Sigmoid colon (tissue), 7 donors: ENCODE measurements around the gene RASEF. TPM values are rescaled to one million over a fixed set of nuclear protein-coding genes. Genes with fewer than 3 reads are reported as not detected.
A peak's percentile ranks its signal among the peaks of the same experiment; 100 is the strongest.

Experiments
- DNase-seq: peaks from one replicate; pipeline ENCODE4 v3.0.0-alpha.2; 2019
- H3K27ac ChIP-seq, 4 donors: fragments of 200-600 bp; sonication (generic); one replicate each; pipeline ENCODE4 v1.5.1; 2016 to 2019; ENCODE audit warnings: mild to moderate bottlenecking in 1 of 4
- H3K27me3 ChIP-seq, 3 donors: fragments of 200-600 bp; sonication (generic); one replicate each; pipeline ENCODE4 v1.5.1; 2019; ENCODE audit warnings: mild to moderate bottlenecking in 1 of 3
- H3K36me3 ChIP-seq, 4 donors: fragments of 200-600 bp; sonication (generic); one replicate each; pipeline ENCODE4 v1.5.1; 2016 to 2019
- H3K4me1 ChIP-seq, 4 donors: fragments of 200-600 bp; sonication (generic); one replicate each; pipeline ENCODE4 v1.5.1; 2017 to 2019
- H3K4me3 ChIP-seq, 4 donors: fragments of 200-600 bp; sonication (generic); one replicate each; pipeline ENCODE4 v1.5.1; 2017 to 2019; ENCODE audit warnings: mild to moderate bottlenecking in 2 of 4, moderate library complexity in 1 of 4
- H3K9me3 ChIP-seq, 4 donors: fragments of 200-600 bp in 3 of 4; sonication (generic) in 3 of 4; one replicate each; pipeline versions ENCODE4 v1.5.1 to v1.6.1; 2013 to 2019
- EP300 ChIP-seq, 4 donors: sonication (generic); formaldehyde crosslinking; IDR thresholded peaks; one replicate each; pipeline ENCODE4 v1.6.1; 2017; ENCODE audit warnings: antibody characterized with exemption in 4 of 4
- POLR2A ChIP-seq, 2 donors: fragments of 450-650 bp; IDR thresholded peaks; one replicate each; pipeline ENCODE4 v1.6.1; 2016; ENCODE audit warnings: antibody characterized with exemption in 2 of 2, mild to moderate bottlenecking in 2 of 2, moderate library complexity in 2 of 2
- POLR2AphosphoS5 ChIP-seq, 4 donors: sonication (generic); formaldehyde crosslinking; IDR thresholded peaks; one replicate each; pipeline ENCODE4 v1.6.1; 2017; ENCODE audit warnings: antibody characterized with exemption in 4 of 4
- WGBS, 2 donors: extraction: QIAGEN DNeasy Blood & Tissue Kit; methylation state at CpG; one replicate each; pipeline ENCODE4 v1.1.7; 2013; 5-methylcytosine and 5-hydroxymethylcytosine counted together
- intact Hi-C: fragments of 100-400 bp; cut with DNase I; formaldehyde crosslinking; loops from one replicate; pipeline ENCODE4 v1.15.1; 2023
- polyA plus RNA-seq, 3 donors: library from polyadenylated mRNA; stranded (reverse); fragments of 200-250 nt; gene quantifications; one replicate each; pipeline ENCODE4 v1.2.3, GENCODE V29; 2013
- total RNA-seq, 4 donors: library from RNA; depleted of rRNA; stranded (reverse); fragments of >200 nt; gene quantifications; one replicate each; pipeline ENCODE4 v1.1.0, GENCODE V29; 2016
- TF ChIP-seq, protein P1 (sequence below), 4 experiments: fragments of 450-650 bp in 3 of 4; fragments of 200-600 bp in 1 of 4; IDR thresholded peaks; one replicate each; pipeline ENCODE4 v1.5.1; 2016 to 2019; ENCODE audit warnings: antibody characterized with exemption in 4 of 4, mild to moderate bottlenecking in 3 of 4, moderate library complexity in 2 of 4
- donor health status: healthy with polysubstance abuse.
- donor health status: Bipolar disorder and iron deficiency.
- donor health status: healthy.

RASEF gene
- total and polyA plus RNA-seq, 7 donors, result 0.16 to 24.0 (median 1.1) TPM

DNA sequence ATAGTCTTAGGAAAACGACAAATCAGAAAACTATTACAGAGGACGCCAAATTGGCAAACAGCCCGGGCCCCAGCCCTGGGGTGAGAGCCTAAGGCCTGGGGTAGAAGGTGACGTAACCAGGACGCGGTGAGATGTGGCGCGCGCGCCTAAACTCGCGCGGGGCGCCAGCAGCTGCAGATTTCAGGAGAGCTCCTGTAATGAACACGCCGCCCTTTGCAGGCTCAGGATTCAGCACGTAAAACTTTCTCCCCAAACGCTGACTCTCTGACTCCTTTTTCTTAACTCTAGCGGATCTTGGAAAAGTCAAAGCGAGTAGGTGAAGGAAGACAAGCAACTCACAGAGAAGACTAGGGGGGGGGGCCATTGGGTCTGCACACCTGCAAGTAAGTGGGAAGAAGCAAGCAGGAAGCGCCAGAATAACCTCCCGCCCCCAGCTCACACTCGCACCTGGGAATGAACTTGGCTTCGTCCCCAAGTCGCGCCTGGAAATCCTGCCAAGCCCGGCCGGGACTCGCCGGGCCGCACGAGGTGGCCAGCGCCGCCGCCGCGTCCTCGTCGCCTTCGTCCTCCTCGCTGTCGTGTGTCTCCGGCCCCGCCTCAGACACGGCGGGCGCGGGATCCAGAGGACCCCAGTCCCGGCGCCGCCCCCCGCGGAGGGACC lies 822 bp downstream of the RASEF start:
- peak overlapping the region in 3 of 4 donors; percentile 32 to 36 (median 34) for H3K4me3 ChIP-seq
- peaks cover 0 to 4% (median 0%) of the 10 kb centered on the region in 4 donors for H3K9me3 ChIP-seq
- peaks cover 13 to 41% (median 26%) of the 10 kb centered on the region in 3 donors for H3K27me3 ChIP-seq
- WGBS, 2 donors, result 2 to 4% methylated on average over 53 of the region's 53 CpGs
- peaks cover 0 to 15% (median 14%) of the 10 kb centered on the region in 4 donors for H3K4me1 ChIP-seq
- intact Hi-C loops, result no loop called here
- peak overlapping the region in 1 of 4 donors; percentile 44 for H3K27ac ChIP-seq
- DNase-seq, result no peak
- TF ChIP-seq, protein P1, sequence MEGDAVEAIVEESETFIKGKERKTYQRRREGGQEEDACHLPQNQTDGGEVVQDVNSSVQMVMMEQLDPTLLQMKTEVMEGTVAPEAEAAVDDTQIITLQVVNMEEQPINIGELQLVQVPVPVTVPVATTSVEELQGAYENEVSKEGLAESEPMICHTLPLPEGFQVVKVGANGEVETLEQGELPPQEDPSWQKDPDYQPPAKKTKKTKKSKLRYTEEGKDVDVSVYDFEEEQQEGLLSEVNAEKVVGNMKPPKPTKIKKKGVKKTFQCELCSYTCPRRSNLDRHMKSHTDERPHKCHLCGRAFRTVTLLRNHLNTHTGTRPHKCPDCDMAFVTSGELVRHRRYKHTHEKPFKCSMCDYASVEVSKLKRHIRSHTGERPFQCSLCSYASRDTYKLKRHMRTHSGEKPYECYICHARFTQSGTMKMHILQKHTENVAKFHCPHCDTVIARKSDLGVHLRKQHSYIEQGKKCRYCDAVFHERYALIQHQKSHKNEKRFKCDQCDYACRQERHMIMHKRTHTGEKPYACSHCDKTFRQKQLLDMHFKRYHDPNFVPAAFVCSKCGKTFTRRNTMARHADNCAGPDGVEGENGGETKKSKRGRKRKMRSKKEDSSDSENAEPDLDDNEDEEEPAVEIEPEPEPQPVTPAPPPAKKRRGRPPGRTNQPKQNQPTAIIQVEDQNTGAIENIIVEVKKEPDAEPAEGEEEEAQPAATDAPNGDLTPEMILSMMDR (IDR thresholded peaks at IDR 0.05), result no peak
- no peak for TF ChIP-seq POLR2A (IDR thresholded peaks at IDR 0.05)
- TF ChIP-seq EP300 (IDR thresholded peaks at IDR 0.05), result no peak
- TF ChIP-seq POLR2AphosphoS5 (IDR thresholded peaks at IDR 0.05), result no peak
- no peaks in the 10 kb centered on the region for H3K36me3 ChIP-seq

DNA sequence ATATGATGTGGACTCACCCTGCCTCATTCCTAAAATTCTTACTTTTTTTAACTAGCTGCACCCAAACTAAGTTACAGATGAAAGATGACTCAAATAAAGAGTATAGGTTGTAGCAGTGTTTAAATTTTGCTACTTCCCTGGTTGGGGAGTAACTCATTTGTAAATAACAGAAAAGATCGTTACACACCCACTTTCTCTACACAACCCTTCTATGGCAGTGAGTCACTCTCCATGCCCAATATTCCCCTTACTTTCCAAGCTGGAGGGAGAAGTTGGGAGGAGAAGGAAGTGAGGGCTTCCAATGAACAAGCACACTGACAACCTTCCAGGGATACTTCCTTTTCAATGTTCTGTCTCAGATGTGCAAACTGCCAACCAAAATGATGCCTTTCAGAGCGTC lies 1.9 kb downstream of the RASEF start:
- no peak for TF ChIP-seq POLR2AphosphoS5 (IDR thresholded peaks at IDR 0.05)
- TF ChIP-seq, protein P1 (IDR thresholded peaks at IDR 0.05), result no peak
- TF ChIP-seq EP300 (IDR thresholded peaks at IDR 0.05), result no peak
- 12 to 56% methylated on average over 2 of the region's 2 CpGs for WGBS, 2 donors
- peaks cover 0 to 15% (median 14%) of the 10 kb centered on the region in 4 donors for H3K4me1 ChIP-seq
- intact Hi-C loops, result no loop called here
- H3K9me3 ChIP-seq, result peaks cover 0 to 4% (median 0%) of the 10 kb centered on the region in 4 donors
- no peak overlapping the region for H3K27ac ChIP-seq
- H3K27me3 ChIP-seq, result peaks cover 13 to 41% (median 26%) of the 10 kb centered on the region in 3 donors
- no peak overlapping the region for H3K4me3 ChIP-seq
- H3K36me3 ChIP-seq, result no peaks in the 10 kb centered on the region
- DNase-seq, result no peak

DNA sequence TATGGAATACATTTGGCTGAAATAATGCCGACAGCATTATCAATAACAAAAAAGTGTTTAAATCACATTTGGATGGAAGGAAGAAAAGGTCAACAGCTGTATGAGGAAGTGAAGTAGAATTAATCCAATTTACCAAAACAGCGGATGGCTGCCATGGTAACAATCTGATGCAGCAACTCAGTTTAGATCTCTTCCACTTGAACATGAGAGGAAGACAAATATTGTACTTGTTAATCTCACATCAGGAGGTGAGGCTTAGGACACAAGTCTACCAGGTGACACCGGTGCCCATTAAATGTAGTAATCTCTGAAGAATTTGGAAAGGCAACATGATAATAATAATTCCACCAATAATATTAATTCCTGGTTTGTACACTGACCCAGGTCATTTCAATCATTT lies 2.4 kb downstream of the RASEF start:
- peaks cover 13 to 41% (median 26%) of the 10 kb centered on the region in 3 donors for H3K27me3 ChIP-seq
- H3K27ac ChIP-seq, result no peak overlapping the region
- H3K9me3 ChIP-seq, result peaks cover 0 to 4% (median 0%) of the 10 kb centered on the region in 4 donors
- intact Hi-C loops, result no loop called here
- DNase-seq, result no peak
- 27 to 70% methylated on average over 3 of the region's 3 CpGs for WGBS, 2 donors
- no peaks in the 10 kb centered on the region for H3K36me3 ChIP-seq
- H3K4me3 ChIP-seq, result no peak overlapping the region
- TF ChIP-seq, protein P1 (IDR thresholded peaks at IDR 0.05), result no peak
- TF ChIP-seq EP300 (IDR thresholded peaks at IDR 0.05) (no peak), POLR2AphosphoS5 (IDR thresholded peaks at IDR 0.05) (no peak), POLR2A (IDR thresholded peaks at IDR 0.05) (no peak)
- H3K4me1 ChIP-seq, result peaks cover 0 to 15% (median 14%) of the 10 kb centered on the region in 4 donors

DNA sequence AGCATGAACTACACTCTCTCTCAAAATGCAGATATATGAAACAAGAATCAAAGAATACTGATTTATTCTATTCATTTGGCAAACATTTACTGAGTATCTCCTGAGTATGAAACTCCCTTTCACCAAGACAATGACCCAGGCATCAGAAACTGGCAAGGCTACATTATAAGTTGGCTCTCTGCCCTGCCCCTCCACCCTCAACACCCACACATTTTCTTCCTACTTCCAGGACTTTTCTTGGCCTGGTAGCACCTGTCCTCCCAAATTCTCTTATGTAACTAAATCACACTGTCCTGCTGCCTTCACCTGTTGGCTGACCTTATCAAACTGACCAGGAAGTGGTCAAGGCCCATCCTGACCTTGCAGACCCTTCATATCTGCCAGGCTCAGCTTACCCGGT lies 3.5 kb downstream of the RASEF start:
- Histone ChIP-seq H3K4me3 (no peak overlapping the region), H3K36me3 (no peaks in the 10 kb centered on the region), H3K4me1 (peaks cover 0 to 15% (median 14%) of the 10 kb centered on the region in 4 donors), H3K9me3 (no peaks in the 10 kb centered on the region), H3K27me3 (peaks cover 13 to 41% (median 26%) of the 10 kb centered on the region in 3 donors), H3K27ac (no peak overlapping the region)
- WGBS, 2 donors, result 83% methylated on average over 1 of the region's 1 CpG
- TF ChIP-seq EP300 (IDR thresholded peaks at IDR 0.05), result no peak
- TF ChIP-seq POLR2A (IDR thresholded peaks at IDR 0.05), result no peak
- TF ChIP-seq POLR2AphosphoS5 (IDR thresholded peaks at IDR 0.05), result no peak
- TF ChIP-seq, protein P1 (IDR thresholded peaks at IDR 0.05), result no peak
- no peak for DNase-seq
- intact Hi-C loops, result no loop called here
